GM21526 (cell line): ENCODE data around the gene VPS51.
"Not testable (repeated sequence)": the region's sequence is repeated elsewhere in the genome, so short reads cannot be mapped to it uniquely, and the experiment has no call there.

Source experiments
- ATAC-seq: cut with Tn5 transposase; IDR thresholded peaks from one replicate; pipeline ENCODE4 v1.9.1; 2021; ENCODE audit warnings: moderate library complexity; ENCODE audit not compliant: unreplicated experiment, low FRiP score

VPS51 gene

GRCh38 chr11:65118097-65118837 is 22.3 kb downstream of the VPS51 start:
- ATAC-seq, result no peak

GRCh38 chr11:65118891-65119669 is 23.1 kb downstream of the VPS51 start:
- not testable (repeated sequence) for ATAC-seq

GRCh38 chr11:65119670-65119995 is 23.6 kb downstream of the VPS51 start:
- ATAC-seq, result no peak

- no peak for ATAC-seq
Observed at GRCh38 chr11:65120831-65121230, 24.8 kb downstream of the VPS51 start.

- ATAC-seq, result no peak
Observed at GRCh38 chr11:65121447-65121864, 25.4 kb downstream of the VPS51 start.

GRCh38 chr11:65121865-65122696 is 26.1 kb downstream of the VPS51 start, which contains the start of the genes FAU and MRPL49:
Gene FAU (minus strand): TSS chr11:65122134. CDS start chr11:65121813, 321 bp downstream.
Gene MRPL49 (plus strand): TSS chr11:65122321. CDS start chr11:65122347, 26 bp downstream.
- peak; percentile 53 for ATAC-seq

GRCh38 chr11:65124480-65125196 is 28.6 kb downstream of the VPS51 start:
- ATAC-seq, result no peak

- ATAC-seq, result no peak
Observed at GRCh38 chr11:65125197-65126056, 29.4 kb downstream of the VPS51 start.

GRCh38 chr11:65126624-65127274 is 30.7 kb downstream of the VPS51 start:
- ATAC-seq, result no peak

- no peak for ATAC-seq
Observed at GRCh38 chr11:65127473-65128181, 31.6 kb downstream of the VPS51 start.

- no peak for ATAC-seq
Observed at GRCh38 chr11:65128182-65129145, 32.5 kb downstream of the VPS51 start.

- no peak for ATAC-seq
Observed at GRCh38 chr11:65129649-65130441, 33.8 kb downstream of the VPS51 start.

GRCh38 chr11:65130631-65131416 is 34.8 kb downstream of the VPS51 start:
- no peak for ATAC-seq

- ATAC-seq, result no peak
Observed at GRCh38 chr11:65131417-65131776, 35.4 kb downstream of the VPS51 start.

GRCh38 chr11:65131895-65132237 is 35.9 kb downstream of the VPS51 start:
- ATAC-seq, result no peak
